GM19025 (cell line): Measurements from ENCODE around the gene ZDHHC12.
"Not testable (repeated sequence)": the region's sequence is repeated elsewhere in the genome, so short reads cannot be mapped to it uniquely, and the experiment has no call there.

Experiments
- ATAC-seq: cut with Tn5 transposase; IDR thresholded peaks from one replicate; pipeline ENCODE4 v1.9.1; 2021; ENCODE audit warnings: mild to moderate bottlenecking, low read depth, moderate library complexity; ENCODE audit not compliant: unreplicated experiment

The ZDHHC12 gene

GRCh38 chr9:128712451-128713410 is 11.2 kb downstream of the ZDHHC12 start:
- ATAC-seq = no peak

- ATAC-seq = no peak
Observed at GRCh38 chr9:128707446-128707845, 16.5 kb downstream of the ZDHHC12 start.

- ATAC-seq = no peak
Observed at GRCh38 chr9:128706671-128707381, 17.1 kb downstream of the ZDHHC12 start.

- no peak for ATAC-seq
Observed at GRCh38 chr9:128706045-128706444, 17.9 kb downstream of the ZDHHC12 start.

- no peak for ATAC-seq
Observed at GRCh38 chr9:128705051-128705965, 18.6 kb downstream of the ZDHHC12 start.

- no peak for ATAC-seq
Observed at GRCh38 chr9:128704356-128704670, 19.6 kb downstream of the ZDHHC12 start.

- no peak for ATAC-seq
Observed at GRCh38 chr9:128703616-128704355, 20.1 kb downstream of the ZDHHC12 start.

GRCh38 chr9:128702949-128703615 is 20.8 kb downstream of the ZDHHC12 start:
- no peak for ATAC-seq

- ATAC-seq = peak; percentile 60
Observed at GRCh38 chr9:128702445-128702948, 21.4 kb downstream of the ZDHHC12 start, which contains the start of gene PKN3. Gene PKN3 (plus strand): TSS chr9:128702503. CDS start chr9:128702916, 413 bp downstream.

- no peak for ATAC-seq
Observed at GRCh38 chr9:128701227-128701854, 22.6 kb downstream of the ZDHHC12 start.

- not testable (repeated sequence) for ATAC-seq
Observed at GRCh38 chr9:128699096-128699795, 24.7 kb downstream of the ZDHHC12 start.

- ATAC-seq = no peak
Observed at GRCh38 chr9:128696923-128697707, 26.8 kb downstream of the ZDHHC12 start.

- ATAC-seq = no peak
Observed at GRCh38 chr9:128694344-128694743, 29.6 kb downstream of the ZDHHC12 start.

- ATAC-seq = not testable (repeated sequence)
Observed at GRCh38 chr9:128693738-128694137, 30.2 kb downstream of the ZDHHC12 start.

- ATAC-seq = no peak
Observed at GRCh38 chr9:128690684-128691034, 33.3 kb downstream of the ZDHHC12 start.

- no peak for ATAC-seq
Observed at GRCh38 chr9:128689820-128690683, 33.9 kb downstream of the ZDHHC12 start.
